Endothelial cell of umbilical vein (primary cell): ENCODE measurements around the gene HOXB4. TPM values are rescaled to one million over a fixed set of nuclear protein-coding genes. Genes with fewer than 3 reads are reported as not detected.

Source experiments
- BruUV-seq: library from RNA; stranded (reverse); fragments of 400-500 nt; replicated peaks from 2 replicates; lab custom pipeline; 2021; lab: Mats Ljungman, UMichigan
- CTCF ChIA-PET: fragments of 300-600, 350-600 bp; sonication (Branson Sonifier 250); formaldehyde crosslinking; loops from one replicate; lab custom pipeline; 2021; ENCODE audit warnings: antibody characterized with exemption, inconsistent platforms; lab: Charles Lee
- POLR2A ChIA-PET: fragments of 300-600, 350-600 bp; sonication (Branson Sonifier 250); formaldehyde crosslinking; loops from one replicate; lab custom pipeline; 2021; ENCODE audit warnings: antibody characterized with exemption, inconsistent platforms; lab: Charles Lee
- DNase-seq: peaks from one replicate; pipeline ENCODE4 v3.0.0-alpha.2; 2011; ENCODE audit warnings: low read depth, low spot score
- FAIRE-seq: peaks from 2 replicates; lab custom pipeline; 2011; peaks lifted over from hg19 to GRCh38; lab: Jason Lieb, UNC
- H2AFZ ChIP-seq: 2 replicates; pipeline ENCODE4 v1.6.0; 2012; ENCODE audit warnings: low read depth, low read length, control low read depth, inconsistent platforms
- H3K27ac ChIP-seq: 2 replicates; pipeline ENCODE4 v1.5.1; 2011; ENCODE audit warnings: low read depth, mild to moderate bottlenecking, control low read depth, low read length, moderate library complexity; ENCODE audit not compliant: insufficient read depth
- H3K27me3 ChIP-seq, 2 experiments: 2 replicates each; pipeline versions ENCODE4 v1.6.0 to v1.6.1; 2011; ENCODE audit warnings: low read length in 2 of 2, mixed read lengths in 1 of 2; ENCODE audit not compliant: control insufficient read depth in 2 of 2, insufficient read depth in 2 of 2
- H3K36me3 ChIP-seq, 2 experiments: 2 replicates in 1 of 2; 3 replicates in 1 of 2; pipeline ENCODE4 v1.5.1; 2011; ENCODE audit warnings: low read length in 2 of 2, mild to moderate bottlenecking in 1 of 2, moderate library complexity in 1 of 2; ENCODE audit not compliant: control insufficient read depth in 2 of 2, insufficient read depth in 2 of 2; ENCODE audit errors: extremely low read depth in 1 of 2
- H3K4me1 ChIP-seq: 3 replicates; pipeline ENCODE4 v1.5.1; 2011; ENCODE audit warnings: mild to moderate bottlenecking, low read length; ENCODE audit not compliant: control insufficient read depth, insufficient read depth; ENCODE audit errors: extremely low read depth
- H3K4me2 ChIP-seq: 2 replicates; pipeline ENCODE4 v1.6.1; 2011; ENCODE audit warnings: low read length, control low read depth, mixed read lengths; ENCODE audit not compliant: insufficient read depth
- H3K4me3 ChIP-seq, 3 experiments: fragments of 200-600 bp in 1 of 3; sonication (generic), shearing (Covaris generic) in 1 of 3; replicated peaks in 1 of 3; 2 replicates each; pipeline ENCODE4 v1.5.1; 2011 to 2016; ENCODE audit warnings: control low read depth in 3 of 3, low read length in 3 of 3, mild to moderate bottlenecking in 2 of 3, inconsistent platforms in 1 of 3, low read depth in 1 of 3, moderate library complexity in 1 of 3; ENCODE audit not compliant: insufficient read depth in 1 of 3
- H3K79me2 ChIP-seq: 2 replicates; pipeline ENCODE4 v1.6.0; 2012; ENCODE audit warnings: low read length, inconsistent platforms; ENCODE audit not compliant: control insufficient read depth, insufficient read depth
- H3K9ac ChIP-seq: replicated peaks from 2 replicates; pipeline ENCODE3; 2011; ENCODE audit warnings: low read length, control low read depth; ENCODE audit not compliant: insufficient read depth; ENCODE audit errors: extremely low read depth
- H3K9me1 ChIP-seq: replicated peaks from 3 replicates; pipeline ENCODE4 v1.6.0; 2011; ENCODE audit warnings: mild to moderate bottlenecking, low read length; ENCODE audit not compliant: control insufficient read depth, insufficient read depth; ENCODE audit errors: extremely low read depth
- H3K9me3 ChIP-seq: replicated peaks from 2 replicates; pipeline ENCODE4 v1.5.1; 2012; ENCODE audit warnings: low read length, inconsistent platforms; ENCODE audit not compliant: control insufficient read depth, insufficient read depth
- H4K20me1 ChIP-seq: replicated peaks from 2 replicates; pipeline ENCODE3; 2011; ENCODE audit warnings: mild to moderate bottlenecking, low read length; ENCODE audit not compliant: control insufficient read depth, insufficient read depth; ENCODE audit errors: extremely low read depth
- CTCF ChIP-seq, 2 donors: IDR thresholded peaks; 1 replicate in 1 of 2; 2 replicates in 1 of 2; pipeline ENCODE4 v1.5.1; 2011; ENCODE audit warnings: low read length in 2 of 2, mild to moderate bottlenecking in 2 of 2, moderate library complexity in 2 of 2, control low read depth in 1 of 2, inconsistent platforms in 1 of 2, low read depth in 1 of 2; ENCODE audit not compliant: insufficient read depth in 1 of 2; ENCODE audit errors: extremely low read depth in 1 of 2
- EZH2 ChIP-seq: IDR thresholded peaks from 2 replicates; pipeline ENCODE4 v1.6.1; 2012; ENCODE audit warnings: borderline replicate concordance, low read depth, mild to moderate bottlenecking, moderate library complexity, low read length, inconsistent platforms; ENCODE audit not compliant: severe bottlenecking
- GATA2 ChIP-seq: IDR thresholded peaks from 2 replicates; pipeline ENCODE4 v1.7.0; 2011; ENCODE audit warnings: low read depth, mild to moderate bottlenecking, moderate library complexity, mixed read lengths, low read length; ENCODE audit not compliant: insufficient read length, insufficient read depth
- JUN ChIP-seq: IDR thresholded peaks from 2 replicates; pipeline ENCODE4 v1.6.1; 2011; ENCODE audit warnings: borderline replicate concordance, low read depth; ENCODE audit not compliant: insufficient read length, insufficient read depth
- MYC ChIP-seq: IDR thresholded peaks from one replicate; pipeline ENCODE4 v1.6.1; 2011; ENCODE audit warnings: mild to moderate bottlenecking, low read depth, low read length
- POLR2A ChIP-seq: IDR thresholded peaks from 2 replicates; pipeline ENCODE4 v1.6.1; 2012; ENCODE audit warnings: low read depth, mild to moderate bottlenecking, control low read depth, low read length
- POLR2AphosphoS5 ChIP-seq: IDR thresholded peaks from 2 replicates; pipeline ENCODE4 v1.6.1; 2012; ENCODE audit warnings: low read depth, mild to moderate bottlenecking, control low read depth, low read length, moderate library complexity; ENCODE audit not compliant: insufficient read depth
- dilution Hi-C: fragments of 300-500 bp; cut with MboI; formaldehyde crosslinking; loops from one replicate; pipeline ENCODE4 v1.15.0; 2019; ENCODE audit warnings: low sequenced_read_pairs; ENCODE audit not compliant: extremely low pct_ligation_motif_present
- intact Hi-C: fragments of 100-400 bp; cut with micrococcal nuclease; formaldehyde crosslinking; loops from one replicate; pipeline ENCODE4 v1.10.0; 2022
- polyA plus RNA-seq, 4 experiments: library from polyadenylated mRNA; depleted of rRNA in 3 of 4; stranded (reverse) in 3 of 4; unstranded in 1 of 4; fragments of >200 nt; gene quantifications; 2 replicates each; pipeline versions ENCODE4 v1.2.1 to v1.2.3, GENCODE V29; 2011 to 2012; ENCODE audit warnings: missing spikeins in 1 of 4
- total RNA-seq: library from RNA; stranded (reverse); gene quantifications from 2 replicates; pipeline ENCODE4 v1.2.3, GENCODE V29; 2021

Gene HOXB4
- total and polyA plus RNA-seq, 2 donors (not counting 3 experiments of a cell fraction or from before 2014, with no cell fraction given): 4.6 to 13.1 TPM

GRCh38 chr17:48556229-48556575, 21.9 kb downstream of the HOXB4 start:
- peaks cover 28% of the 10 kb centered on the region for H3K4me1 ChIP-seq
- peak overlapping the region; percentile 32 for H3K9ac ChIP-seq
- TF ChIP-seq POLR2AphosphoS5: no peak
- TF ChIP-seq JUN: no peak
- no peak for TF ChIP-seq CTCF (IDR thresholded peaks at IDR 0.05; ENCODE audit: extremely low read depth in 1 of 2, insufficient read depth in 1 of 2, low read depth in 1 of 2, low read length in 2 of 2)
- no peak for TF ChIP-seq GATA2
- TF ChIP-seq EZH2: no peak
- TF ChIP-seq MYC: no peak
- no peak for TF ChIP-seq POLR2A
- no peak overlapping the region for H2AFZ ChIP-seq
- no peaks in the 10 kb centered on the region for H4K20me1 ChIP-seq
- H3K27ac ChIP-seq: no peak overlapping the region
- peaks cover 3 to 7% of the 10 kb centered on the region in 2 experiments for H3K36me3 ChIP-seq
- POLR2A ChIA-PET: interaction anchor here (0.7 to 2.8 kb wide), 5 partner anchors 9 to 188 kb away, joined by 3 to 10 read pairs (median 4); no protein-coding TSS in a partner anchor
- DNase-seq (no peak), FAIRE-seq (no peak)
- H3K4me2 ChIP-seq: peak overlapping the region; percentile 74
- H3K79me2 ChIP-seq: peaks cover 55% of the 10 kb centered on the region
- CTCF ChIA-PET: interaction anchor here (1.0 to 3.7 kb wide), 12 partner anchors 9 to 220 kb away, joined by 3 to 23 read pairs (median 5); partner anchors contain the start of gene HOXB5
- H3K4me3 ChIP-seq: peak overlapping the region in 1 of 3 experiments; percentile 31
- no TSS peak for BruUV-seq
- dilution Hi-C loops (no loop called here), intact Hi-C loops (loop anchor here (2.0 kb wide), 1 partner anchor 15 kb away; no protein-coding TSS in a partner anchor)
- H3K27me3 ChIP-seq: no peaks in the 10 kb centered on the region
- no peaks in the 10 kb centered on the region for H3K9me3 ChIP-seq
- no peaks in the 10 kb centered on the region for H3K9me1 ChIP-seq
